Pancreas (tissue), 10 donors: ENCODE results near the gene ZBTB48. TPM values are rescaled to one million over a fixed set of nuclear protein-coding genes. Genes with fewer than 3 reads are reported as not detected.

Experiments used
- ATAC-seq, 4 donors: fragments of 200-7000 bp; cut with Tn5 transposase; one replicate each; pipeline versions ENCODE4 v1.8.0 to v1.9.1; 2020; ENCODE audit warnings: mild to moderate bottlenecking in 4 of 4, moderate library complexity in 4 of 4
- DNase-seq, 6 donors: peaks; one replicate each; pipeline ENCODE4 v3.0.0-alpha.2; 2020
- FAIRE-seq: peaks from 2 replicates; lab custom pipeline; 2012; peaks lifted over from hg19 to GRCh38; lab: Jason Lieb, UNC
- H3K27ac ChIP-seq, 4 donors: fragments of 200-600 bp; sonication (generic); 1 replicate in 3 of 4; 2 replicates in 1 of 4; pipeline versions ENCODE4 v1.5.0 to v1.8.0; 2020
- H3K27me3 ChIP-seq, 4 donors: fragments of 200-600 bp; one replicate each; pipeline ENCODE4 v1.8.0; 2021
- H3K36me3 ChIP-seq, 3 donors: fragments of 200-600 bp; sonication (generic) in 1 of 3; one replicate each; pipeline versions ENCODE4 v1.5.0 to v1.8.0; 2020 to 2021
- H3K4me1 ChIP-seq, 3 donors: fragments of 200-600 bp; one replicate each; pipeline ENCODE4 v1.8.0; 2021
- H3K4me3 ChIP-seq, 4 donors: fragments of 200-600 bp; sonication (generic) in 2 of 4; one replicate each; pipeline versions ENCODE4 v1.5.0 to v1.8.0; 2020 to 2021
- H3K9me3 ChIP-seq, 4 donors: fragments of 200-600 bp; one replicate each; pipeline ENCODE4 v1.8.0; 2021
- CTCF ChIP-seq, 4 donors: fragments of 200-600 bp; sonication (generic) in 3 of 4; IDR thresholded peaks; one replicate each; pipeline versions ENCODE4 v1.5.0 to v1.8.0; 2021; ENCODE audit warnings: antibody characterized with exemption in 4 of 4
- WGBS, 2 donors: extraction: QIAGEN DNeasy Blood & Tissue Kit; methylation state at CpG; one replicate each; pipeline ENCODE4 v1.1.7; 2013; 5-methylcytosine and 5-hydroxymethylcytosine counted together
- intact Hi-C, 3 donors: fragments of 100-400 bp; cut with DNase I; formaldehyde crosslinking; loops; one replicate each; pipeline versions ENCODE4 v1.11.1 to v1.14.2; 2022
- polyA plus RNA-seq, 2 donors: library from polyadenylated mRNA; stranded (reverse); fragments of 200-250 nt; gene quantifications; one replicate each; pipeline ENCODE4 v1.2.3, GENCODE V29; 2013
- total RNA-seq, 6 donors: library from RNA; stranded (reverse); fragmentation: NEBNext Ultra II Directional in 4 of 6; extraction: Animal tissue kit (Norgen Biotek cat#: 25700) in 4 of 6; gene quantifications; one replicate each; pipeline versions ENCODE4 v1.2.1 to v1.2.4, GENCODE V29; 2021 to 2023
- donor health status: healthy with polysubstance abuse.
- donor health status: DM: no; HTN: no; CAD: no; lungs with moderate emphysema.
- donor health status: DM: no; HTN: no; CAD: no.
- donor health status: control.
- donor health status: control.
- donor health status: Bipolar disorder and iron deficiency.
- donor health status: DM: yes; HTN: yes; CAD: no.
- donor health status: DM: no; HTN: no; CAD: no.
- donor health status: DM: no; HTN: no; CAD: no.
- donor health status: DM: yes; HTN: yes; CAD: no.

The ZBTB48 gene
- total and polyA plus RNA-seq, 8 donors = 15.2 to 143 (median 18.4) TPM

- H3K4me3 ChIP-seq = no peak overlapping the region
- ATAC-seq (no peak), DNase-seq (no peak), FAIRE-seq (no peak)
- H3K36me3 ChIP-seq = no peaks in the 10 kb centered on the region
- no peak overlapping the region for H3K27ac ChIP-seq
- peaks cover 19 to 21% (median 21%) of the 10 kb centered on the region in 3 donors for H3K4me1 ChIP-seq
- WGBS, 2 donors = 74 to 88% methylated on average over 6 of the region's 6 CpGs
- intact Hi-C loops = no loop called here
- no peaks in the 10 kb centered on the region for H3K9me3 ChIP-seq
- no peak for TF ChIP-seq CTCF (IDR thresholded peaks at IDR 0.05)
- no peaks in the 10 kb centered on the region for H3K27me3 ChIP-seq
Measured at GRCh38 chr1:6577831-6578525, 1.8 kb upstream of the ZBTB48 start.

GRCh38 chr1:6578624-6579373 lies 995 bp upstream of the ZBTB48 start:
- ATAC-seq (no peak), DNase-seq (peak in 2 of 6 donors; percentile 31 to 64), FAIRE-seq (no peak)
- no peaks in the 10 kb centered on the region for H3K27me3 ChIP-seq
- TF ChIP-seq CTCF (IDR thresholded peaks at IDR 0.05) = no peak
- peaks cover 19 to 21% (median 21%) of the 10 kb centered on the region in 3 donors for H3K4me1 ChIP-seq
- peak overlapping the region in 2 of 4 donors; percentile 78 to 89 for H3K4me3 ChIP-seq
- H3K27ac ChIP-seq = peak overlapping the region; percentile 85 to 93 (median 90)
- intact Hi-C loops = no loop called here
- H3K9me3 ChIP-seq = no peaks in the 10 kb centered on the region
- no peaks in the 10 kb centered on the region for H3K36me3 ChIP-seq
- 83 to 88% methylated on average over 14 of the region's 14 CpGs for WGBS, 2 donors

GRCh38 chr1:6580119-6580592 lies 362 bp downstream of the ZBTB48 start:
- FAIRE-seq = no peak

GRCh38 chr1:6580593-6581409 lies 1.0 kb downstream of the ZBTB48 start:
- DNase-seq (peak in 4 of 6 donors; percentile 63 to 70 (median 68)), FAIRE-seq (no peak), ATAC-seq (peak; percentile 21 to 48 (median 29))
- intact Hi-C loops = no loop called here
- peak overlapping the region; percentile 85 to 93 (median 90) for H3K27ac ChIP-seq
- H3K4me1 ChIP-seq = peaks cover 19 to 21% (median 21%) of the 10 kb centered on the region in 3 donors
- no peak for TF ChIP-seq CTCF (IDR thresholded peaks at IDR 0.05)
- peak overlapping the region; percentile 64 to 89 (median 74) for H3K4me3 ChIP-seq
- H3K27me3 ChIP-seq = no peaks in the 10 kb centered on the region
- H3K9me3 ChIP-seq = no peaks in the 10 kb centered on the region
- H3K36me3 ChIP-seq = no peaks in the 10 kb centered on the region
- 12 to 15% methylated on average over 19 of the region's 19 CpGs for WGBS, 2 donors

More at GRCh38 chr1:6580119-6580592, 362 bp downstream of the ZBTB48 start:
- H3K4me1 ChIP-seq = peaks cover 19 to 21% (median 21%) of the 10 kb centered on the region in 3 donors
- TF ChIP-seq CTCF (IDR thresholded peaks at IDR 0.05) = no peak
- DNase-seq (no peak), ATAC-seq (peak; percentile 39 to 54 (median 50))
- peak overlapping the region; percentile 64 to 89 (median 74) for H3K4me3 ChIP-seq
- no peaks in the 10 kb centered on the region for H3K9me3 ChIP-seq
- no peaks in the 10 kb centered on the region for H3K36me3 ChIP-seq
- H3K27me3 ChIP-seq = no peaks in the 10 kb centered on the region
- WGBS, 2 donors = 0 to 1% methylated on average over 21 to 30 of the region's 30 CpGs
- intact Hi-C loops = no loop called here
- peak overlapping the region; percentile 85 to 93 (median 90) for H3K27ac ChIP-seq
